ENCODE data around the gene TOMM5.
A peak's percentile ranks its signal among the peaks of the same experiment; 100 is the strongest.

The TOMM5 gene

DNA sequence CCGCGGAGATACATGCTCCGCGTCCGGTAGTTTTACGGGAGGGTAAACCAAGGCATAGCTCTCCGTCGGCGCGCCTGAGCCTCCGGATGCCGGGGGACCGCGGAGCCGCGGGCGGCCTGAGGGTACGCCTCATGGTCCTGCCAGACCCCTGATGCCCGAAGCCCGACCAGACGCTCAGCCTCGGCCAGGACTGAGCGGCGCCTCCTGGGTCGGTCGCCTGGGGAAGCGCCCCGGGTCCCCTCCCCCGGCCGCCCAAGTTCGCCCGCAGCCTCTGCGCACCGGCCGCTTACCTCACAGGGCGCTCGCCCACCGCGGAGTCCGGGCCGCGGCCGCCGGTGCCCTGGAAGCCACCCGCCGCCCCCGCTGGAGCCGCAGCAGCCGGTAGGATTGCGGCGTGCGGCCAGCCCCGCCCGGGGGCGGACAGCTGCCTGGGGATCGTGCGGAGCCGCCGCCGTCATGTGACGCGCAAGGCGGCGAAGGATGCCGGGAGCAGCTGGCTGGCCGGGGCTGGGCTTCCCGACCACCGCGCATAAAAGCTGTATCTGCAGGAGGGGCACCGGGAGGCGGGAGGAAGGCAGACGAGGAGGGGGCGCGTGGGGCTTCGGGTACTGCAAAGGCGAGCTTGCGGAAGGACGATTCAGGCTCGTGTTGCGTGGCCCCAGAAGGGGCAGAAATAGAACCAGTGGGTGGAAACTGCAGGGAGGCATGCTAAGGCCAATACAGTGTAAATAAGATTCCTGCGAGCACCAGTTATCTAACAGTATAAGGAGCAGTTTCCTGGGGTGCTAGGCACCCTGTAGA, 16.3 kb downstream of the TOMM5 start, which contains the start of gene FBXO10:
FBXO10 (minus strand) TSS at position 460 of the 801 bp plus-strand sequence. CDS start 34,612 bp downstream, outside the sequence.
- peak; percentile 90 for DNase-seq
- H3K27ac ChIP-seq, result peak within 1 kb of the TSS; percentile 97
- H3K36me3 ChIP-seq, result peaks cover 43% of the 10 kb centered on the region
- no peaks in the 10 kb centered on the region for H3K27me3 ChIP-seq (ENCODE audit: insufficient read depth, low read depth, severe bottlenecking)
- H3K4me3 ChIP-seq (ENCODE audit: low read depth, low read length), result peak within 1 kb of the TSS; percentile 97
- H3K9me3 ChIP-seq (ENCODE audit: severe bottlenecking), result no peaks in the 10 kb centered on the region
- TF ChIP-seq, protein P1, sequence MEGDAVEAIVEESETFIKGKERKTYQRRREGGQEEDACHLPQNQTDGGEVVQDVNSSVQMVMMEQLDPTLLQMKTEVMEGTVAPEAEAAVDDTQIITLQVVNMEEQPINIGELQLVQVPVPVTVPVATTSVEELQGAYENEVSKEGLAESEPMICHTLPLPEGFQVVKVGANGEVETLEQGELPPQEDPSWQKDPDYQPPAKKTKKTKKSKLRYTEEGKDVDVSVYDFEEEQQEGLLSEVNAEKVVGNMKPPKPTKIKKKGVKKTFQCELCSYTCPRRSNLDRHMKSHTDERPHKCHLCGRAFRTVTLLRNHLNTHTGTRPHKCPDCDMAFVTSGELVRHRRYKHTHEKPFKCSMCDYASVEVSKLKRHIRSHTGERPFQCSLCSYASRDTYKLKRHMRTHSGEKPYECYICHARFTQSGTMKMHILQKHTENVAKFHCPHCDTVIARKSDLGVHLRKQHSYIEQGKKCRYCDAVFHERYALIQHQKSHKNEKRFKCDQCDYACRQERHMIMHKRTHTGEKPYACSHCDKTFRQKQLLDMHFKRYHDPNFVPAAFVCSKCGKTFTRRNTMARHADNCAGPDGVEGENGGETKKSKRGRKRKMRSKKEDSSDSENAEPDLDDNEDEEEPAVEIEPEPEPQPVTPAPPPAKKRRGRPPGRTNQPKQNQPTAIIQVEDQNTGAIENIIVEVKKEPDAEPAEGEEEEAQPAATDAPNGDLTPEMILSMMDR (IDR thresholded peaks at IDR 0.05; ENCODE audit: low read depth, low read length), result no peak

- Histone ChIP-seq H3K9me3 (ENCODE audit: severe bottlenecking) (no peaks in the 10 kb centered on the region), H3K27me3 (ENCODE audit: insufficient read depth, low read depth, severe bottlenecking) (no peaks in the 10 kb centered on the region), H3K27ac (peak overlapping the region; percentile 97), H3K4me3 (ENCODE audit: low read depth, low read length) (peak overlapping the region; percentile 97), H3K36me3 (peaks cover 42% of the 10 kb centered on the region)
- TF ChIP-seq, protein P1 (IDR thresholded peaks at IDR 0.05; ENCODE audit: low read depth, low read length), result no peak
- peak; percentile 72 for DNase-seq
Measured at GRCh38 chr9:37575511-37575914, 16.9 kb downstream of the TOMM5 start.

DNA sequence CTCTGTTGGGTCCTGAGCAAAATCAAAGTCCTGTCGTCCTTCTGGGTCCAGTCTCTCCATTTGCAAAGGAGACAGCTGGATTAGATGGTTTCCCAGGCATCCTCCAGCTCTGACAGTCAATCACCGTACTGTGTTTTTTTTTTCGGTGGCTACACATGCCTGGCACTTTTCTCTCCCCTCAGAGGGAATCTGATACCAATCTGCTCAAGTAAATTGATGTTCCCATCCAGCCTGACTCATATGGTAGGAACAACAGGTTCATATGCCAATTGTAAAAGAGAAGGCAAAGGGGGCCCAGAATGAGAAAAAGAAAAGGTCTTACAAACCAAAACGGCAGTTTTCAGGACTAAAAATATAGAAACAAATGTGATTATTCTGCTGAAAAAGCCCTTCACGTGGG, 17.4 kb downstream of the TOMM5 start:
- H3K27ac ChIP-seq, result peak overlapping the region; percentile 97

GRCh38 chr9:37574241-37574721, 18.1 kb downstream of the TOMM5 start:
- no peaks in the 10 kb centered on the region for H3K27me3 ChIP-seq (ENCODE audit: insufficient read depth, low read depth, severe bottlenecking)
- TF ChIP-seq, protein P1 (IDR thresholded peaks at IDR 0.05; ENCODE audit: low read depth, low read length), result no peak
- H3K4me3 ChIP-seq (ENCODE audit: low read depth, low read length), result peak overlapping the region; percentile 97
- peaks cover 47% of the 10 kb centered on the region for H3K36me3 ChIP-seq
- peak; percentile 65 for DNase-seq
- peak overlapping the region; percentile 97 for H3K27ac ChIP-seq
- no peaks in the 10 kb centered on the region for H3K9me3 ChIP-seq (ENCODE audit: severe bottlenecking)

More for the DNA sequence above, 17.4 kb downstream of the TOMM5 start:
- TF ChIP-seq, protein P1 (IDR thresholded peaks at IDR 0.05; ENCODE audit: low read depth, low read length), result no peak
- DNase-seq, result peak; percentile 25
- Histone ChIP-seq H3K4me3 (ENCODE audit: low read depth, low read length) (peak overlapping the region; percentile 97), H3K36me3 (peaks cover 42% of the 10 kb centered on the region), H3K9me3 (ENCODE audit: severe bottlenecking) (no peaks in the 10 kb centered on the region), H3K27me3 (ENCODE audit: insufficient read depth, low read depth, severe bottlenecking) (no peaks in the 10 kb centered on the region)

GRCh38 chr9:37571282-37571681, 21.1 kb downstream of the TOMM5 start:
- no peaks in the 10 kb centered on the region for H3K9me3 ChIP-seq (ENCODE audit: severe bottlenecking)
- no peak for DNase-seq
- H3K27me3 ChIP-seq (ENCODE audit: insufficient read depth, low read depth, severe bottlenecking), result no peaks in the 10 kb centered on the region
- peak overlapping the region; percentile 31; the same call in 1 of the 2 replicates for H3K27ac ChIP-seq
- TF ChIP-seq, protein P1 (IDR thresholded peaks at IDR 0.05; ENCODE audit: low read depth, low read length), result no peak
- H3K4me3 ChIP-seq (ENCODE audit: low read depth, low read length), result no peak overlapping the region
- H3K36me3 ChIP-seq, result peaks cover 68% of the 10 kb centered on the region
